HTR-8/SVneo (cell line): ENCODE results near the gene HDAC3.

ENCODE experiments used
- DNase-seq: peaks from one replicate; pipeline ENCODE4 v3.0.0; 2011; ENCODE audit warnings: low spot score, mixed read lengths; ENCODE audit not compliant: insufficient read length
- FAIRE-seq: peaks from 2 replicates; lab custom pipeline; 2011; peaks lifted over from hg19 to GRCh38; lab: Jason Lieb, UNC

HDAC3 gene

DNA sequence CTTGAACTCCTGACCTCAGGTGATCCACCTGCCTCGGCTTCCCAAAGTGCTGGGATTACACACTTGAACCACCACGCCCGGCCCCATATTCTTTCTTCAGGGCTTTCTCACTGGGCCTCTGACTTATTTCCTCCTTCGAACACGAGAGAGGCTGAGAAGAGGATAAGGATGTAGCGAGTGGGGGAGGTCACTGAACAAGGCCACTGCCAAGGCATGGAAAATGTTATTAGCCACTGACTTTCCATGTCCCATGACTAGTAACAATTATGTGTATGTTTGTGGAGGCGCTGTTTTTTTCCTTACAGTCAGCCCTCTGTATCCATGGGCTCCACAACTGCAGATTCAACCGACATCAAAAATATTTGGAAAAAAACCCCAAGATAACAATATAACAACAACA is 26.9 kb upstream of the HDAC3 start:
- FAIRE-seq (no peak), DNase-seq (no peak)

DNA sequence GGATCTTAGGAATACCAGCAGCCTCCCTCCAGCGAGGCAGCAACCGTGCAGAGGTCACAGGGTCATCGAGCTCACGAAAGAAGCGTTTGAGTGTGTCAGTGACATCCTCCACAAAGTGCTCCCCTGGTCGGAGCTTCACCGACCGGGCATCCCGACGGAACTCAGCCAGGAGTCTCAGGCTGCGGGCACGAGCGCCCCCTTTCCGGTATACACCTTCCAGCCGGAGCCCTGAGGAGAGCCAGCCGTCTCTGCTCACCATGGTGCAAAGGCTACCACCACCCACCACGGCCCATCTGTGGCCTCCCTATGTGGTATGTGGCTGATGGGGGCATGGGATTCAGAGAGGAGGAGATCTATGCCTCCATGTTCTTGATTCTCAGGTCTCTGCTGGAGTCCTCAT is 25.4 kb upstream of the HDAC3 start:
- FAIRE-seq = no peak
- no peak for DNase-seq

DNA sequence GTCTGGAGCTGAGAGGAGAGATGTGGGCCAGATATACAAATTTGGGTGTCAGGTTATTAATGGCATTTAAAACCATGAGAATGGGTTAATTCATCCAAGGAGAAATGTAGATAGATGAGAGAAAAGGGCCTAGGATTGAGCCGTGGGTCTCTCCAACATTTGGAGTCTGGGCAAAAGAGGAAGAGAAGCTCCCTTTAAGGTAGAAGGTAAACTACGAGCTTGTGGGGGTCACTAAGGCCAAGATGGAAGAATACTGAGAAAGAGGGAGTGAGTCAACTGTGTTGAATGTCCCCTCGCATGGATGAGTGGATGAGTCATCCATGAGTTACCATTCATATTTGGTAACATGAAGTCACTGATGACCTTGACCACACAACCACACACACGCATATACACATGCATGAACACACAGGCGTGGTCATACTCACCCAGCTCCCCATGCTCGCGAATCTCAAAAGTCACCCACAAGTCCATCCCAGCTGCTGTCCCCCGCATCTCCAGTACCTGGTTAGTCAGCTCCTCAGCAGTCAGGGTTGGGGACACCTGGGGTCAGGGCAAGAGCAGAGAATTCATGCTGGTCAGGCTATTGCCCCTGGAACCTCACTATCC is 21.4 kb upstream of the HDAC3 start:
- DNase-seq (no peak), FAIRE-seq (peak; percentile 65)

DNA sequence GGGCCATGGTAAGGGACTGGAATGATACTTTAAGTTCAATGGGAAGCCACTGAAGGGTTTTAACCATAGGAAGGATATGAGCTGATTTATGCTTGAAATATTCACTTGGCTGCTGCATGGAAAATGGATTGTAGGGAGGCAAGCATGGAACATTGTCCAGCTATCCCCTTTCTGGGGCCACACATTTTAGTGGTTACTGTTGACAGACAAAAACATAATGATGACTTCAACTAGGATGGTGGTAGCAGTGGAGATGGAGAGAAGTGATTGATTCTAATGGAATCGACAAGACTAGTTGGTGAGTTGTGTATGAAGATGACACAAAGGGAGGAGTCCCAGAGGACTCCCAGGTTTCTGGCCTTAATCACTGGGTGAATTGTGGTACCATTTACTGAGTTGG is 20.8 kb upstream of the HDAC3 start:
- FAIRE-seq (no peak), DNase-seq (no peak)

DNA sequence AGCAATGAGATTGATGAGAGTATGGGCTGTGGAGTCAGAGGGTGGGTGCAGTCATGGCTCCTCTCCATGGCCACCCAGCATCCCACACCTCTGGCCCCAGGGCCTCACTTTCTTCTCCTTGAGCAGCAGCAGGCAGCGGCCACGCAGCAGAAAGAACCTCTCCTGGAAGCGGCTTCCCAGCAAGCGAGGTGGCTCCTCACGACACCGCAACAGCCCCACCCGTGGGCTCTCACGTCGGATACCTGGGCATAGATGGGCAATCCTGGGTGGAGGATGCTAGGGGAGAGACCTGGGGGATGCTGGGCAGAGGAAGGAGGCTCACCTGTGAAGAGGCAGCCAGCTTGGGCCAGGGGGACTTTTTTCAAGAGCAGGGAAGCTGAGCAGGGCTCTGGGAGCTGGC is 19.7 kb upstream of the HDAC3 start:
- FAIRE-seq (no peak), DNase-seq (no peak)

DNA sequence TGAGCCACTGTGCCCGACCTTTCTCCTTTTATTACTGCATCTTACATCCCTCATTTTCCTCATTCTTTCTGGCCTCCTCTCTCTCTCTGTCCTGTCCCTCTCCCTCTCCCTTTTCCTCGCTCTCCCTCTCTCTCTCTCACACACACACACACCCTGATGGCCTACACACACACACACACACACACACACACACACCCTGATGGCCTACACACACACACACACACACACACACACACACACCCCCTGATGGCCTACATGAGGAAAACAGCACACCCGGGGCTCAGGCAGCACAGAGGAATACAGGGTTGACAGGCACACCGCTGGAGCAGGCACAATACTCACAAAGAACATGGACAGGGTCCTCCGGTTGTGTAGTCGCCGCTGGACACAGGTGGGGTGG is 18.4 kb upstream of the HDAC3 start:
- DNase-seq (no peak), FAIRE-seq (no peak)

DNA sequence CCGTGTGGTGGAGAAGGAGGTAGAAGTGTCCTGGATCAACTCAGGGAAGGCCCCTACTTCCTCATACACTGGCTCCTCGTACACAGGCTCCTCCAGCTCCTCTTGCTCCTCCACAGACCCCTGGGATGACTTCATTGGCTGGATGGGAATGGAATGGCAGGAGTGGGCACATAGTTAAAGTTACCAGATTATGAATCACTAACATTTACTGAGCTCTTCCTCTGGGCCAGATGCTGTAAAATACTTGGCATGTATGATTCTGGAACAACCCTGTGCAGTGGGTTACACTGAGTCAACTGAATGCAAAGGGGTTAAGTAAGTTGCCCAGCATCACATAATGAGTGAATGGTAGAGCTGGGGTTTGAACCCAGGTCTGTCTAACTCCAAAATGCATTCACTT is 17.6 kb upstream of the HDAC3 start:
- FAIRE-seq (no peak), DNase-seq (no peak)

DNA sequence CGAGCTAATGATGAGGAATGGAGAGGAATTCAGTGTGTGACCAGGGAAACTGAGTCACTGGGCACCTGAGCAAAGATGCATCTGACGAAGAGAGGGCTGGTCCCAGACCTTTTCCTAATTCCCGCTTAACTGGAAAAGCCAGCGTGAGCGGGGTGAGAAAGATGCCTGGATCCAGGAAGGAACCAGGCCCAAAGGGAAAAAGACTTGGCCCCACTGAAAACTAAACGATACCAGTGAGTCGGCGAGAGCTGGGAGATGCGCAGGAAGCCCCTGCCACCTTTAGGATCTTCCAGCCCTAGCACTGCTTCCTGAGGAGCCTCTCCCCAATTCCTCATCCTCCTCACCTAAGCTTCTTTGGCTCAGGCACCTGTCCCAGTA is 15.1 kb upstream of the HDAC3 start:
- no peak for DNase-seq
- no peak for FAIRE-seq

DNA sequence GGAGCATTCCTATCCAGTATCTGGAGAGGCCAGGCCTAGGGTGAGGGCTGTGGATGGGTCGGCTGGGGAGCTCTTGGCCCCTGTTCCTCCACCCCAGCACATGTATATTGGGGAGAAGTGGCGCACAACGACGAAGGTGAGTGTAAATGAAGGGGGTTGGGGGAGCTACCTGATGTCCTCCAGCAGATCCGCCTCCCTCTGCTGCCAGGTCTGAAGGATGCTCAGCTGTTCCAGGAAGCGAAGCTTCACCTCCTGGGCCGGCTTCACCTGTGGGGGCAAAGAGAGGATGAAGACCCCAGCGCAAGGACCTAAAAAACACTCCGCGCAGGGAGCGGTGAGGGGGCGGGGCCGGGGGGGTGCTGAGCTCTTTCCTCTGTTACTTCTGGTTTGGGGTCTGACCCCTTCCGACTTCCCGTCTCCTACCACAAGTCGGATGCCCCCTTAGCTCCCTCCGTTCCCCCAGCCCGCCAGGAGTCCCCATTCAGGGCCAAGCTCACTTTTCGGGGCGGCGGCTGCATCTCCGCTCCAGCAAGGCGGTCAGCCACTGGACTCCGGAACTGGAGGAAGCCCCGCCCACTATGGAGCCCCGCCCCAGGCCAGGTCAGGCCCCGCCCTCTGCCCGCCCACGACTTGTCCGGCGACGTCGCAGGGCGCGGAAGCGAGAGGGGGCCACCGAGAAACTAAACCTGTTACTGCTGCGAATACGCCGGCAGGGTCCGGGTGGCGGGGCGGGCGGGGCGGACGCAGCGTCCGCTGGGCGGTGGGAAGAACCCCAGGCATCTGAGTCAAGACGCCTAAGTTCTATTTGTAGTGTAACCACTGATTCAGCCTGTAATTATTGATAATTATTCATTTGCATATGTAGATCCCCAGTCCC is 14.4 kb upstream of the HDAC3 start, which contains the start of gene FCHSD1:
FCHSD1 (minus strand) TSS at position 568 of the 877 bp plus-strand sequence; CDS start at position 518, 50 bp downstream.
- DNase-seq = peak; percentile 89

DNA sequence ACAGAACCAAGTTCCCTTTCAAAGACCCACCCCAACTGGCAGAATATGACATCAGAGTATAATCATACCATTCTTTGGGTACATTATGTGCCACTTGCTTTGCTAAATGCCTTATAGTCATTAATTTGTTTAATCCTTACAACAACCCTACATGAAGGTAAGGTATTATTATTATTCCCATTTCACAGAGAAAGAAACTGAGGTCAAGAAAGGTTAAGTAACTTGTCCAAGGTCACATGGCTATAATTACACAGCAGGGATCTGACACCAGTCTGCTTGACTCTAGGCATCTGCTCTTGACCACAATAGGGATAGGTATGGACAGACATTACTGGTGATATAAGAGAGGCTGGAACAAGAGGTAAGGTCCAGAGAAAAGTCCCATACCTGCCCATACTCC is 13.3 kb upstream of the HDAC3 start:
- FAIRE-seq (no peak), DNase-seq (no peak)

More for the DNA sequence above, 14.4 kb upstream of the HDAC3 start, which contains the start of gene FCHSD1:
- peak; percentile 33 for FAIRE-seq

DNA sequence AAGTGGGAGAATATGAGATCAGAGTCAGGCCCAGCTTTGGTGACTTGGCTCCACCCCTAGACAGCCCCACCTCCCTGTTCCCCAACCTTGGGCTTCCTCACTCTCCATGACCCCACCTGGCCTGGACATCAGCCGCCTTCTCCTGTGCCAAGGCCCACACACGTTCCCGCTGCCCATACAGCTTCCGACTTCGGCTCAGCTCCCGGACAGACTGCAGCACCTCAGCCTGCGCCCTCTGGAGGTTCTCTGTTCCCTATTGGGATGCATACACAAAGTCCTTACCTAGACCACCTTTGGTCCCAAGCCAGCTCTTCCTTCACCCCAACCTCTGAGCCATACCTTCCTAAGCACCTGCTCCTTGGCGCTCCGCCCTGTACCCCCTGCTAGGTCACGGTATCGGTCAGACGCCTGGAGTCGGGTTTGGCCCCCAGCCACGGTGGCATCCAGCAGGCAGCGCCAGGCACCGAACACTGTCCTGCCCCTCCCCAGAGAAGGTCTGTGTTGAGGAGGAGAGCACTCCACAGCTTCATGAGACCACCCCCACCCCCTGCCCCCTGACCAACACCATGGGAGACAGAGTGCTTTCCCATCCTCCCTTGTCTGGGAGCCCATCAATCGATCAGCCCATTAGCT is 12.5 kb upstream of the HDAC3 start:
- DNase-seq (no peak), FAIRE-seq (no peak)

DNA sequence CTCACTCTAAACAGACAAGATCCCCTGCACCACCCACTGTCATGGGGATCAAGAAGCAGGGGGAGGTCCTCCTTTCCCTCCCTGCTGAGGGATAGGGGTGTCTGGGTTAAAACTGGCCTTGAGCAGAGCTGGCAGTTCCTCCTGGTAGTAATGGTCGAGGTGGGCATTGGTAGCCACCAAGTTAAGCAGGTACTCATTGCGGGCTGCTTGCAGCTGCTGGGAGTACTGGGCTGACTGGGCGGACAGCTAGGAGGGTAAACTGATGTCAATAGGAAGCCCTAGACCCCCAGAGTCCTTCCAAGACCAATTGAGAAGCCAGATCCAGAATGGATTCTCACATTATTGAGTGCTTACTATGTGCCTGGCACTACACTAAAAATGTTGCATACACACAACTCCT is 11.2 kb upstream of the HDAC3 start:
- FAIRE-seq (no peak), DNase-seq (no peak)

DNA sequence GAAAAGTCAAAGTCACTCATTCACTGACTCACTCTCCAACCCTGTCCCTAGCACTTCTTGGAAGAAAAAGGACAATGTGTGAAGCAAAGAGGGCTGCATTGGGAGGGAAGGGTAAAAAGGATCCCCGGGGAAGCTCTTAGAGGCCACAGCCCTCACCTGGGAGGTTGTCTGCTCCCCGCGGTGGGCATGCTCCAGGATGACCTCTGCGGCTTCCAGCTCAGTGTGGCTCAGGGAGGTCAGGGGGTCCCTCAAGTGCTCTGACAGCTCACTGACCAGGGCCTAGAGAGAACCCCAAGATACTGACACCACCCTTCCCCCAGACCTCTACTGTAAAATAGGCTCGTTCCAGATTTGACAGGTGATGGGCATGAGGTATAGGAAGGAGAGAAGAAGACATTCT is 10.6 kb upstream of the HDAC3 start:
- no peak for FAIRE-seq
- DNase-seq = no peak

DNA sequence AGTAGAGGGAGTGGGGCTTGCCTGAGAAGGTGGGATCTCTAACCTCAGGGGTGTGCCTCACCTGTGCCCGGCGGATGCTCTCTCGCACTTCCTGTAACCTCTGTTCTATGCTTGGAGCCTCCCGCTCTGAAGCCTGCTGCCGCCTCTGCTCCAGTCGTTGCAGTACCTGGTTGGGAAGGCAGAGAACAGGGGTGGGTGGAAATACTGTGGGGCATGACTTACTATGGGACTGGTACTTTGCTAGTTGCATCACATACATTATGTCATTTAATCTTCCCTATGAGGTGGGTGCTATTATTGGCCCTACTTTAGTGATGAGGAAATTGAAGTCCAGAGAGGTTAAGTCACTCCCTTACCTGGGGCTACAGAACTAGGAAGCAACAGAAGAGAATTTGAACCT is 9.4 kb upstream of the HDAC3 start:
- FAIRE-seq (no peak), DNase-seq (no peak)

DNA sequence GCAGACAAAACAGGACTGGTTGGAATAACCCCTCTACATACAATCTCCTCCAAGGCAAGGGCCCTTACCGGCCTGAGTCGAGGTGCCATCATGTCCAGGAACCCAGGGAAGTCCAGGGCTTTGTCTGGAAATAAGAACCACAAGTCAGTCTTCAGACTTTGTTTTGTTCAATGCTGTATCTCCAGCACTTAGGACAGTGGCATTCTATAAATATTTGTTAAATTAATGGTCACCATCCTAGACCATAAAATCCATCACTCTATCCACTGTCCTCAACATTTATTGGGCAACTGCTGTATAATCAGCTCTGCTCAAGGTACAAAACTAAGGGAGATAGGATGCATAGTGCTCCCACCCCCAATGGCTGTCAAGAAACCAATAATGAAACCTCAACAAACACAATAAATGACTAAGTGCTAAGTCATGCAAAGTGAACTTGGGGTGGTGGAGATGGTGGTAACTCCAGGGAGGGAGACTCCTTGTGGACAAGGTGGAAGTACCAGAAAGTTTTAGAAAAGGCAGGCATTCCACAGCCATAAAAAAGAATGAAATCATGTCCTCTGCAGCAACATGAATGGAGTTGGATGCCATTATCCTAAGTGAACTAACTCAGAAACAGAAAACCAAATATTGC is 5.1 kb upstream of the HDAC3 start:
- peak; percentile 56 for DNase-seq
- no peak for FAIRE-seq

DNA sequence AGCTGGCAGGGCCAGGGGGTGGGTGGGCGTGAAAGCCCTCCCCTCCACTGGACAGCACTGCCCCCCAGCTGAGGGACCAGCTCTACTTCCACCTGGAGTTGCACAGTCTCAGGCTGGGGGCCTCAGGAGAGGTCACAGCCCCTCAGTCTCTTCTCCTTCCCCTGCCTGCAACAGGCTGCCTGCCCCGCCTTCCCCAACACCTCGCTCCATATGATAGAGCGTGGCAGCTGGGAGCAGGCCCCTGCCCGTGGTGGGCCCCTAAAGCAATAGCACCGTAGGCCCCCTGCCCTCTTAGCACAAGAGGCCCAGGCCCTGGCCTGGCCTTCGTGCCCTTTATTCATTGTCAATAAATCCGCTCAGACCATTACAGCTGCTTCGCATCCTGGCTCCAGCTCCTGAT is 4.0 kb upstream of the HDAC3 start:
- DNase-seq (no peak), FAIRE-seq (no peak)

DNA sequence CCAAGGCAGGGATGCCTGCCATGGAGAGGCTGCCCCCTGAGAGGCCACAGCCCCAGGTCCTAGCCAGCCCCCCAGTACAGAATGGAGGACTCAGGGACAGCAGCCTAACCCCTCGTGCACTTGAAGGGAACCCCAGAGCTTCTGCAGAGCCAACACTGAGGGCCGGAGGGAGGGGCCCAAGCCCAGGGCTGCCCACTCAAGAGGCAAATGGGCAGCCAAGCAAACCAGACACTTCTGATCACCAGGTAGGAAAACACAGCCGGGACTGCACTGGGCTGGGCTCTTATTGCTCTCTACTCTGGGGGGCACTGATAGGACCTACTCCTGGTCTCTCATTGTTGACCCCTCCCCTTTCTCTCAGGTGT is 3.4 kb upstream of the HDAC3 start:
- FAIRE-seq (no peak), DNase-seq (no peak)

DNA sequence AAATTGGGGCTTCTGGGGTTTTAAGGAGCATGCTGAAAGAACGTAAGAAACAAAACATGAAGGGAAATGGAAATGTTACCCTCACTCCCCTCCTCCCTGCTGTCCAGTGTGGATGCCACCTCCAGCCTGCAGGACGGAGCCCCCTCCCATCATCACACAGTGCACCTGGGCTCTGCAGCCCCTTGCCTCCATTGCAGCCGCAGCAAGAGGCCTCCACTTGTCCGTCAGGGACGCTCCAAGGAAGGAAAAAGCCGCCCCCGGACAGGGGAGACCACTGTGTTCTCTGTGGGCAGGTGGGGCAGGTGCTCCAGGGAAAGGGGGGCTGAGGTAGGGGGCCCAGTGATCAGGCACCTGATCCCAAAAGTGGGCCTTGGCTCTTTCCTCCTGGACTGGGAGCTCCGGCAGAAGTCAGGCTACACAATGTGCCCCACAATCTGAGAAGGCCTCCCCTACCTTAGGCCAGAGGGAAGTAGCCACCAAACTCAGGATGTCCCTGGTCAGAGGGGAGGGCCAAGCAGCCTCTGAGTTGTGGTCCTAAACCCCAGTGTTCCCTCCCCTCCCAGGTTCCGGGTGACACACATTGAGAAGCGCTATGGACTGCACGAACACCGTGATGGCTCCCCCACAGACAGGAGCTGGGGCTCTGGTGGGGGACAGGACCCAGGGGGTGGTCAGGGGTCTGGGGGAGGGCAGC is 2.9 kb upstream of the HDAC3 start:
- FAIRE-seq = no peak
- no peak for DNase-seq

DNA sequence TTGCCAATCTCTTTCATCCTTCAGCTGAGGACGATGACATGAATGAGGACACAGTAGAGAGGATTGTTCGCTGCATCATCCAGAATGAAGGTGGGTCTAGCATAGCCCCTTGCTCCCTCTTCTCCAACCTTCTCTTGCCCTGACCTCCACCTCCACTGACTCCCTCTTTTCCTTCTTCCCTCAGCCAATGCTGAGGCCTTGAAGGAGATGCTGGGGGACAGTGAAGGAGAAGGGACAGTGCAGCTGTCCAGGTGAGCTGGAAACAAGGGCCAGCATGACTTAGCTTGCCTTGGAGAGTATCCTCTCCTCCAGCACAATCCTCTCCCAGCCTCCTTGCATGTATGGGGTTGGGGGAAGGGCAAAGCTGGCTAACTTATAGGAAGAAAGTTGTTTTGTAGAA is 2.1 kb upstream of the HDAC3 start:
- FAIRE-seq (no peak), DNase-seq (no peak)

DNA sequence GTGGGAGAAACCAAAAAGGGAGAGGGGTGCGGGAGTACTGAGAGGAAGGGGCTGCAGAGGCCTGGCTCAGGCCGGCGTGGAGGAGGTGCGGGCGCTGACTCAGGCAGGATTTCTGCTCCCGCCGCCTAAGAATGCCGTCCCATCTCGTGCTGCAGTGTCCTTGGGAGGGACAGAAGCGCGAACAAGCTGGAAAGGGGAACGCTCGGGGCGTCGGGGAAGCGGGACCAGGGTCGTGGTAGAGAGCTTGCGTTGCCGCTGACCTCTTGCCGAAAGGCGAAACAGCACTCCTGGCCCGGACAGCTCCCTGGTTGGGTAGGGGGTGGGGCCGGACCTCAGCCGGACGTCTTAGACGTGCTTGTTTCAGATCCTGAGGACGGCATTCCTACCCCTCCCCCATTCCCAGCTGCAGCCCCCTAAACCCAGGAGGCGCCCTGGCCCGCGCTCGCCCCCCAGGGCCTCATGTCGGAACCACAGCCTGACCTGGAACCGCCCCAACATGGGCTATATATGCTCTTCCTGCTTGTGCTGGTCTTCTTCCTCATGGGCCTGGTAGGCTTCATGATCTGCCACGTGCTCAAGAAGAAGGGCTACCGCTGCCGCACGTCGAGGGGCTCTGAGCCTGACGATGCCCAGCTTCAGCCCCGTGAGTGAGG is 1.2 kb upstream of the HDAC3 start:
- peak; percentile 59 for DNase-seq
- no peak for FAIRE-seq
